GM19397 (cell line): ENCODE results near the gene ST6GALNAC4.

Source experiments
- ATAC-seq: cut with Tn5 transposase; IDR thresholded peaks from one replicate; pipeline ENCODE4 v1.9.1; 2021; ENCODE audit warnings: mild to moderate bottlenecking, moderate library complexity; ENCODE audit not compliant: unreplicated experiment

Gene ST6GALNAC4

GRCh38 chr9:127947841-127948710 lies 31.2 kb upstream of the ST6GALNAC4 start:
- ATAC-seq = no peak

DNA sequence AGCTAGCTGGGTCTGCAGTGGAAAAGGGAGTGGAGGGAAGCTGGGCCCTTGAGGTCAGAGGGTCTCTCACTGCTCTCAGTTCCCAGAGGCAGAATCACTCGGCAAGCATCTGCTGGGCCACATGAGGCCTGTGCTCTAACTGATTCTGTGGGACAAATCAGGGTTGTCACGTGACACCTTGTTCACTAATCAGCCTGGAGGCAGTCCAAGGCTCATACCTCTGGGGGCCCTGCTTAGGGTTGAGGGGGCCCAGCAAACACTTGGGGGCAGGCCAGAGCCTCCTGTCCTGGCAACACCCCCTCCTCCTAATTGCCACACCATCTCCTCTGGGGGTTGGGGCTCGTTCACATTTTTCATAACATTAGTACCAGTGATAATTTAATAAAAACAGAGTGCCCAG lies 29.9 kb upstream of the ST6GALNAC4 start:
- ATAC-seq = no peak

DNA sequence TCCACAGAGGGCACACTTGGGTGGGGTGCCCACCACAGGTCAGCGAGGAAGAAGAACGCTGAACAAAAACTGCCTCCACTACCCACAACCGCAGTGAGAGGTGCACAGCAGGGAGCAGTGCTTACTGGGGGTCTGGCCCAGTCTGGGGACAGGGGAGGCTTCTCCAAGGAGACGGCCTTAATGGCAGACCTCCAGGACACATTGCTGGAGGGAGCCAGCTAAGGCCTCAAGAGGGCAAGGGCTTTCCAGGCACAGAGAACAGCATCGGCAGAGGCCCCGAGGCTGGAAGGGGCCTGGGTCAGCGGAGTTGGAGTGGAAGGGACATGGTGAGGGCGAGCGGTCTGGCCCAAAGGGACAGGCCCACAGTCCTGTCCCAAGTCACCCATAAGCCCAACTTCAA lies 29.1 kb upstream of the ST6GALNAC4 start:
- no peak for ATAC-seq

DNA sequence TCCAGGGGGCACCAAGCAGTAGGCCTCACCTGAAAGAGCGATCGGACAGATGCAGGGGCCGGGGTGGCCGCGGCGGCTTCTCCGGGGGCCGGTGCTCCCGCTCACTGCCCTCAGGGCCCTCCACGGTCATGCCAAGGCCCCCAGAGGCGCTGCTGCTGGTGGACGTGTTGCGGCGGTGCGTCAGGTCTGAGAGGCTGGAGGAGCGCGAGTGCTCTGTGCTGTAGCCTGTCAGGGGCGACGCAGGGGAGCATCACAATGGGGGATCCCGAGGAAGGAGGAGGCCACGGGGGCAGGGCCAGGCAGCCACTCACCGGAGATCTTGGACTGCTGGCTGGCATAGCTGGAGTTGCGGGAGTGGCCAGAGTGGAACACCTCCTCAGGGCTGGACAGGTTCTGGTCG lies 28.5 kb upstream of the ST6GALNAC4 start:
- no peak for ATAC-seq

DNA sequence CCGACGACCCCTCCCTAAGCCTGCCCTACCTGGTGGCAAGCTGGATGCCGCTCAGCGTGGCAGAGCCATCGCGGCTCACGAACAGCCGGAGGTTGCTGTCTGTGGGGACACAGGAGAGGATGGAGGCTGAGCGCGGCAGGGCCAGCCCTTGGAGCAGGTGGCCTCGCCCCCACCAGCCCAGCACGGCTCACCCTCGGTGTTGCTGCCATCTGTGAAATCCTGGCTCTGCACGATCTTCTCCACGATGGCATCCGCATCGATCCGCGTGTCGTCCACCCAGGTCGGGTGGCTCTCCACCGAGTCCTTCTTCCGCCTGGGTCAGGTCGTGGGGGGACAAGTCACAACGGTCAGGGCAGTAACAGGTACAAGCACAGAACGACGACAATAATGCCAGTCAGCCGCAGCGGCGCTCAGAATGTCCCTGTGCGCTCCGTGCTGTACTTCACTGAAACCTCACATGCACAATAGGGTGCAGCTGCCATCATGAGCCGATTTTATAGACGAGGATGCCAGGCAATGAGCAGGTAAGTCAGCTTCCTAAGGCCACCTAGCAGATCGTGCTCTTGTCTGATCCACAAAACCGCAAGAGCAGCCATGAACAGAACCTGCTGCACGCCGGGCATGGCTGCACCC lies 27.9 kb upstream of the ST6GALNAC4 start:
- no peak for ATAC-seq

- ATAC-seq = no peak
Observed at GRCh38 chr9:127943731-127944144, 26.9 kb upstream of the ST6GALNAC4 start.

DNA sequence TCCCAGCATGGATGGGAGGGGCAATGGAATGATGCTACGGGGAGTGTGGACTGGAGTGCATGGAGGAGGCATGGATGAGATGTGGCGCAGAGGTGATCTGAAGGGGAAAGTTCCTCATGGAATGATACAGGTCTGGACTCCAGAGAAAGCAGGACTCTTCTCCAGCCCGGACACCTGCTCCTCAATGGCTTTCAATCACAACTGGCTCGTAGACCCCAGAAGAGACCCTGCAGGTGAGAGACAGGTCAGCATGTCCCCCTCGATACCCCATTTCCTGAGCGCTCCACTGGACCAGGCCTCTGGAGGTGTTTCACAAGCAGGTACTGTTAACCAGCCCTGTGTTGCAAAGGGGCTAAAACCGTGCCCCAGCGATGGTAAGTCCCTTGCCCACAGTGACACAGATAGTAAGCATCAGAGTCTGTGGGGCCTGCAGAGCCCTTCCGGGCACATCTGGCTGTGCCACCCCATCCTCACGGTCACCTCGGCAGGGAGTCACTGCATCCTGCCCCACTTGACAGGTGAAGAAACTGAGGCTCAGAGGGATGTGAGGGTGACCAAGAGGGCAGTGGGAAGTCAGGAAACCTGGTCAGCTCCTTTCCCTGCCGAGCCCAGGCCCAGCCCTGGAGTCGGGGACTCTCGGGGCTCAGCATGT lies 26.3 kb upstream of the ST6GALNAC4 start:
- no peak for ATAC-seq

GRCh38 chr9:127942216-127943010 lies 25.6 kb upstream of the ST6GALNAC4 start:
- ATAC-seq = no peak

GRCh38 chr9:127941961-127942215 lies 25.0 kb upstream of the ST6GALNAC4 start:
- no peak for ATAC-seq

DNA sequence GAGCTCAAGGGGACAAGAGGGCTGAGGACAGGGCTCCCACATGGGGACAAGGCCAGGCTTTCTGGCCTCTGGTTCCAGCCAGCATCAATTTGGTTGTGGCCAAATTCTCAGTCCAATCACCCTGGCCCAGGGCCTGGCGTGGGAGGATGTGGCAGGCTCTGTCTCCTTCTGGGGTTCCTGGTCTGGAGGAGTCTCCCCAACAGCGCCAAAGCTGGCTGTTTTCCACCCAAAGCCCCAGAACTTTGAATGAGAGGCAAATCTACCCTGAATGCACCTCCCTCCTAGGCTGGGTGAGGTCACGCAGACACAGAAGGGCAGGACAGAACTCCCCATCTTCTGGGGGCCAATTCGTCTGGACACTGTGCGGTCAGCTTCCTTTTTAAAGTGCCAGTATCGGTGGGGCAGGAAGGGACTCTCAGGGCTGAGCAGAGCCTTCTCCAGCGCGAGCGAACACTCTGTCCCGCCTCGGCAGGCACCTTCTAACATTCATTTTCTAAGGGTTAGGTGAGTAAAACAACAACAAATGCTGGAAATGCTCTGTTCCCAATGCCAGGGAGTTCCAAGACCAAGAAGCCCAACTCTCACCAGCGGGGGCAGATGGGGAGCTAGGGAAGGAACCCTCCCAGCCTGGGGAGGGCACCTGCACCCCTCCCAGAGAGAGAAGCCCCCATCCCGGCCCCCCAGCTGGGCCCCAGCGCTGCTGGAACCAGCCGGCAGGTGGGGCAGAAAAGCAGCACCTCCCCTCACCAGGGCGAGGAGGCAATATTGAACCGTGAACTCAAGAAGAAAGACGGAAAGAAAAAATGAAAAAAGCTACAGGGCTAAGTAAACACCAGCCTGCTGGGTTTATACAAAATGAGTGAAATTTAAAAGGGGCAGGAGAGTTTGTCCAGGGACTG lies 24.5 kb upstream of the ST6GALNAC4 start:
- ATAC-seq = no peak

DNA sequence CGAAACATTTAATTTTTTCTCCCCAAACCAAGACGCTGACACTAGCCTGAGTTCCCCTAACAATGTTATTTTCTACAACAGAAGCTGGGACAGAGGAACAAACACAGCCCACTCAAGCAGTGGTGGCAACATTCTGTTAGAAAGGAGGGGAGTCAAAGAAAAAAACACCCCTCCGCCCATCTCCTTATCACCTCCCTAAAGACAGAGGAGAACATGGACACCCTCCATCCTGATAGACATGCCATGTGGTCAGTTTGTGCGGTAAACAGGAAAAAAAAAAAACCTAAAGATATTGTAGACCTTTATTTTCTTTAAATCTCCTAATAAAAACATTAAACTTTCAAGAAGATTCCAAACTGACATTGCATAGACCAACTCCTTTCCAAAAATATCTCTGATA lies 23.8 kb upstream of the ST6GALNAC4 start:
- ATAC-seq = no peak

- ATAC-seq = no peak
Observed at GRCh38 chr9:127938298-127938690, 21.5 kb upstream of the ST6GALNAC4 start.

GRCh38 chr9:127937388-127938297 lies 20.8 kb upstream of the ST6GALNAC4 start, which contains the start of gene DPM2:
Gene DPM2, minus strand, starts transcription at chr9:127937854. Its CDS starts 34 bp downstream, at chr9:127937820.
- ATAC-seq = peak; percentile 83

- ATAC-seq = no peak
Observed at GRCh38 chr9:127937056-127937387, 20.2 kb upstream of the ST6GALNAC4 start.

GRCh38 chr9:127936347-127936852 lies 19.6 kb upstream of the ST6GALNAC4 start:
- no peak for ATAC-seq

DNA sequence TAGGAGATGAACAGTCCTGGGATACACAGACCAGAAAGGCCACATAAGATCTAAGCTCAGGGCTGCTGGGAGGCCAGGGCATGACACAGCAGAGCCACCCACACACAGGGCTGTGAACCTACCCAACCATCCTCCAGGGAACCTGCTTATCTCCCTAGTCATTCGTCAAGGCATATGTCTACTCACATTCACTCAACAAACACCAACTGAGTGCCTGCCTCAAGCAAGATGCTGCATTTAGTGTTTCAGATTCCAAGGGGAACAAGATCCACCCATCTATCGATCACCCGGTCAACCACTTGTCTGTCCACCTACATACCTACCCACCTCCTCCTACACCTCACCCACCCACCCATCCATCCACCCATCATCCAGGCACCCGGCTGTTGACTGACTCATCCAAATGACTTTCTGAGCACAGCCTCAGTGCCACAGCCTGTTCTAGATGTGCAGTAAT lies 19.0 kb upstream of the ST6GALNAC4 start:
- no peak for ATAC-seq

GRCh38 chr9:127934986-127935385 lies 18.1 kb upstream of the ST6GALNAC4 start:
- ATAC-seq = no peak

GRCh38 chr9:127934248-127934647 lies 17.4 kb upstream of the ST6GALNAC4 start:
- ATAC-seq = no peak
